Gastrocnemius medialis (tissue), 4 donors: Measurements from ENCODE around the gene SCO2. TPM values are rescaled to one million over a fixed set of nuclear protein-coding genes. Genes with fewer than 3 reads are reported as not detected.
A peak's percentile ranks its signal among the peaks of the same experiment; 100 is the strongest.

Source experiments
- ATAC-seq, 2 donors: fragments of 150-250 bp; one replicate each; pipeline ENCODE4 v1.9.1; 2016
- DNase-seq, 2 donors: peaks; one replicate each; pipeline ENCODE4 v3.0.0-alpha.2; 2019
- H3K27ac ChIP-seq, 4 donors: fragments of 200-600 bp; sonication (generic); 1 replicate in 1 of 4; 2 replicates in 3 of 4; pipeline ENCODE4 v1.5.1; 2016 to 2018; ENCODE audit warnings: mild to moderate bottlenecking in 2 of 4, moderate library complexity in 1 of 4
- H3K27me3 ChIP-seq, 3 donors: fragments of 200-600 bp; sonication (generic) in 2 of 3; 1 replicate in 1 of 3; 2 replicates in 2 of 3; pipeline versions ENCODE4 v1.5.1 to v1.6.0; 2016 to 2019; ENCODE audit warnings: mild to moderate bottlenecking in 1 of 3, moderate library complexity in 1 of 3
- H3K36me3 ChIP-seq, 2 donors: fragments of 200-600 bp; sonication (generic) in 1 of 2; one replicate each; pipeline ENCODE4 v1.5.1; 2017 to 2018
- H3K4me1 ChIP-seq, 2 donors: fragments of 200-600 bp; sonication (generic) in 1 of 2; one replicate each; pipeline ENCODE4 v1.5.1; 2016 to 2017; ENCODE audit warnings: mild to moderate bottlenecking in 2 of 2
- H3K4me3 ChIP-seq, 4 donors: fragments of 200-600 bp; sonication (generic) in 3 of 4; 1 replicate in 1 of 4; 2 replicates in 3 of 4; pipeline ENCODE4 v1.5.1; 2016 to 2019; ENCODE audit warnings: mild to moderate bottlenecking in 2 of 4
- H3K9me3 ChIP-seq, 3 donors: fragments of 200-600 bp; sonication (generic) in 2 of 3; 1 replicate in 1 of 3; 2 replicates in 2 of 3; pipeline ENCODE4 v1.5.1; 2016 to 2019
- CTCF ChIP-seq, 5 experiments: fragments of 450-650 bp in 3 of 5; fragments of 200-600 bp in 2 of 5; sonication (generic) in 2 of 5; IDR thresholded peaks in 4 of 5; conservative IDR thresholded peaks in 1 of 5; 1 replicate in 4 of 5; 2 replicates in 1 of 5; pipeline ENCODE4 v1.5.1; 2016 to 2019; ENCODE audit warnings: antibody characterized with exemption in 5 of 5, mild to moderate bottlenecking in 3 of 5, moderate library complexity in 3 of 5
- POLR2A ChIP-seq, 2 donors: fragments of 450-650 bp; IDR thresholded peaks; one replicate each; pipeline ENCODE4 v1.6.1; 2017; ENCODE audit warnings: antibody characterized with exemption in 2 of 2, mild to moderate bottlenecking in 2 of 2, moderate library complexity in 2 of 2
- in situ Hi-C, 4 donors: fragments of 200-750 bp; cut with MboI; loops; one replicate each; pipeline versions ENCODE4 v1.15.0 to v1.8.0; 2017; ENCODE audit warnings: low sequenced_read_pairs in 4 of 4
- intact Hi-C: fragments of 100-400 bp; cut with DNase I; formaldehyde crosslinking; loops from one replicate; pipeline ENCODE4 v1.15.1; 2023; ENCODE audit warnings: low total_unique reads
- total RNA-seq, 4 donors: library from RNA; depleted of rRNA; stranded (reverse); fragments of >200 nt; gene quantifications; one replicate each; pipeline versions ENCODE4 v1.1.0 to v1.2.3, GENCODE V29; 2016

The SCO2 gene
- total RNA-seq, 4 donors from 2014 or later = 1.0 to 2.3 TPM; not detected in 2

GRCh38 chr22:50530580-50530876, 5.1 kb upstream of the SCO2 start:
- H3K4me1 ChIP-seq = peaks cover 13 to 18% of the 10 kb centered on the region in 2 donors

GRCh38 chr22:50529897-50530579, 4.6 kb upstream of the SCO2 start, which contains the start of gene TYMP:
TSS of gene TYMP (minus strand) at chr22:50530012. CDS start at chr22:50529709, 303 bp downstream.
- peak in 1 of 2 donors; percentile 9 for ATAC-seq
- peak; percentile 72 to 82 for TF ChIP-seq POLR2A (IDR thresholded peaks at IDR 0.05)
- no peak for TF ChIP-seq CTCF (IDR thresholded peaks at IDR 0.05 in 4 of 5, conservative IDR thresholded peaks at IDR 0.05 in 1 of 5)
- H3K4me1 ChIP-seq = peaks cover 13 to 19% of the 10 kb centered on the region in 2 donors
- peak within 1 kb of the TSS; percentile 79 to 86 (median 82) for H3K27ac ChIP-seq
- no peaks in the 10 kb centered on the region for H3K9me3 ChIP-seq
- peak within 1 kb of the TSS; percentile 54 to 70 (median 58) for H3K4me3 ChIP-seq
- intact Hi-C loops = loop anchor here (5.0 kb wide), 1 partner anchor 97 kb away; the partner anchor contains the start of gene ARSA
- DNase-seq = peak in 1 of 2 donors; percentile 64
- peaks cover 43 to 55% (median 49%) of the 10 kb centered on the region in 3 donors for H3K27me3 ChIP-seq
- in situ Hi-C loops = no loop called here
- H3K36me3 ChIP-seq = no peaks in the 10 kb centered on the region

More at GRCh38 chr22:50530580-50530876, 5.1 kb upstream of the SCO2 start:
- peak overlapping the region; percentile 79 to 86 (median 82) for H3K27ac ChIP-seq
- DNase-seq (no peak), ATAC-seq (no peak)
- intact Hi-C loops (no loop called here), in situ Hi-C loops (no loop called here)
- no peaks in the 10 kb centered on the region for H3K36me3 ChIP-seq
- H3K27me3 ChIP-seq = peaks cover 43 to 57% (median 49%) of the 10 kb centered on the region in 3 donors
- no peaks in the 10 kb centered on the region for H3K9me3 ChIP-seq
- peak overlapping the region; percentile 52 to 70 (median 58) for H3K4me3 ChIP-seq
- TF ChIP-seq POLR2A (IDR thresholded peaks at IDR 0.05) (no peak), CTCF (IDR thresholded peaks at IDR 0.05 in 4 of 5, conservative IDR thresholded peaks at IDR 0.05 in 1 of 5) (no peak)

- Histone ChIP-seq H3K4me3 (peak overlapping the region; percentile 54 to 70 (median 58)), H3K36me3 (no peaks in the 10 kb centered on the region), H3K4me1 (peaks cover 18 to 25% of the 10 kb centered on the region in 2 donors), H3K27me3 (peaks cover 41 to 50% (median 48%) of the 10 kb centered on the region in 3 donors), H3K27ac (peak overlapping the region; percentile 79 to 86 (median 82)), H3K9me3 (no peaks in the 10 kb centered on the region)
- TF ChIP-seq CTCF (IDR thresholded peaks at IDR 0.05 in 4 of 5, conservative IDR thresholded peaks at IDR 0.05 in 1 of 5) (no peak), POLR2A (IDR thresholded peaks at IDR 0.05) (no peak)
- ATAC-seq (no peak), DNase-seq (no peak)
- in situ Hi-C loops (no loop called here), intact Hi-C loops (loop anchor here (5.0 kb wide), 1 partner anchor 98 kb away; the partner anchor contains the start of gene ARSA)
Observed at GRCh38 chr22:50529416-50529896, 4.1 kb upstream of the SCO2 start.

GRCh38 chr22:50528682-50529415, 3.5 kb upstream of the SCO2 start:
- ATAC-seq (no peak), DNase-seq (no peak)
- peak overlapping the region; percentile 54 to 70 (median 58) for H3K4me3 ChIP-seq
- peaks cover 0 to under 1% of the 10 kb centered on the region in 2 donors for H3K36me3 ChIP-seq
- H3K9me3 ChIP-seq = no peaks in the 10 kb centered on the region
- peaks cover 35 to 49% (median 42%) of the 10 kb centered on the region in 3 donors for H3K27me3 ChIP-seq
- H3K4me1 ChIP-seq = peaks cover 20 to 30% of the 10 kb centered on the region in 2 donors
- peak overlapping the region; percentile 79 to 86 (median 82) for H3K27ac ChIP-seq
- intact Hi-C loops (loop anchor here (5.0 kb wide), 1 partner anchor 98 kb away; the partner anchor contains the start of gene ARSA), in situ Hi-C loops (no loop called here)
- no peak for TF ChIP-seq CTCF (IDR thresholded peaks at IDR 0.05 in 4 of 5, conservative IDR thresholded peaks at IDR 0.05 in 1 of 5)
- no peak for TF ChIP-seq POLR2A (IDR thresholded peaks at IDR 0.05)
